Neural cell (in vitro differentiated cells): ENCODE measurements around the gene ALOX12B.

ENCODE experiments used
- CTCF ChIP-seq: fragments of 450-650 bp; IDR thresholded peaks from 2 replicates; pipeline ENCODE4 v1.5.1; 2014; ENCODE audit warnings: antibody characterized with exemption, mild to moderate bottlenecking, moderate library complexity; ENCODE audit not compliant: poor library complexity, severe bottlenecking
- EP300 ChIP-seq: fragments of 450-650 bp; conservative IDR thresholded peaks from 2 replicates; pipeline ENCODE4 v1.6.1; 2014; ENCODE audit warnings: antibody characterized with exemption, mild to moderate bottlenecking, moderate library complexity; ENCODE audit not compliant: poor library complexity, severe bottlenecking
- EZH2 ChIP-seq: fragments of 200-600, 300-800 bp; shearing (Covaris generic), sonication (generic); IDR thresholded peaks from 2 replicates; pipeline ENCODE4 v1.6.1; 2014; ENCODE audit warnings: antibody characterized with exemption, low read length, borderline replicate concordance, mild to moderate bottlenecking; ENCODE audit not compliant: insufficient read depth, poor library complexity, severe bottlenecking
- POLR2AphosphoS5 ChIP-seq: IDR thresholded peaks from 2 replicates; pipeline ENCODE4 v1.6.1; 2012
- RAD21 ChIP-seq: fragments of 450-650 bp; conservative IDR thresholded peaks from 2 replicates; pipeline ENCODE4 v1.6.1; 2014; ENCODE audit warnings: antibody characterized with exemption, mild to moderate bottlenecking, moderate library complexity
- REST ChIP-seq: IDR thresholded peaks from 2 replicates; pipeline ENCODE4 v1.6.1; 2012; ENCODE audit warnings: borderline replicate concordance
- SMC3 ChIP-seq: fragments of 450-650 bp; conservative IDR thresholded peaks from 2 replicates; pipeline ENCODE4 v1.6.1; 2014; ENCODE audit warnings: antibody characterized with exemption, mild to moderate bottlenecking, moderate library complexity; ENCODE audit not compliant: poor library complexity
- TAF1 ChIP-seq: IDR thresholded peaks from 2 replicates; pipeline ENCODE4 v1.6.1; 2012; ENCODE audit warnings: low read depth

GRCh38 chr17:8133399-8133798 lies 45.9 kb upstream of the ALOX12B start:
- no peak for TF ChIP-seq TAF1
- TF ChIP-seq CTCF: no peak
- no peak for TF ChIP-seq RAD21
- no peak for TF ChIP-seq SMC3
- no peak for TF ChIP-seq POLR2AphosphoS5
- TF ChIP-seq EZH2: no peak
- no peak for TF ChIP-seq EP300
- no peak for TF ChIP-seq REST
